ENCODE results near the gene CACNA1A. TPM values are rescaled to one million over a fixed set of nuclear protein-coding genes. Genes with fewer than 3 reads are reported as not detected.
"Not testable (repeated sequence)": the region's sequence is repeated elsewhere in the genome, so short reads cannot be mapped to it uniquely, and the experiment has no call there.

Gene CACNA1A
- polyA plus RNA-seq, 3 donors = 0.08 to 0.09 TPM; not detected in 1

DNA sequence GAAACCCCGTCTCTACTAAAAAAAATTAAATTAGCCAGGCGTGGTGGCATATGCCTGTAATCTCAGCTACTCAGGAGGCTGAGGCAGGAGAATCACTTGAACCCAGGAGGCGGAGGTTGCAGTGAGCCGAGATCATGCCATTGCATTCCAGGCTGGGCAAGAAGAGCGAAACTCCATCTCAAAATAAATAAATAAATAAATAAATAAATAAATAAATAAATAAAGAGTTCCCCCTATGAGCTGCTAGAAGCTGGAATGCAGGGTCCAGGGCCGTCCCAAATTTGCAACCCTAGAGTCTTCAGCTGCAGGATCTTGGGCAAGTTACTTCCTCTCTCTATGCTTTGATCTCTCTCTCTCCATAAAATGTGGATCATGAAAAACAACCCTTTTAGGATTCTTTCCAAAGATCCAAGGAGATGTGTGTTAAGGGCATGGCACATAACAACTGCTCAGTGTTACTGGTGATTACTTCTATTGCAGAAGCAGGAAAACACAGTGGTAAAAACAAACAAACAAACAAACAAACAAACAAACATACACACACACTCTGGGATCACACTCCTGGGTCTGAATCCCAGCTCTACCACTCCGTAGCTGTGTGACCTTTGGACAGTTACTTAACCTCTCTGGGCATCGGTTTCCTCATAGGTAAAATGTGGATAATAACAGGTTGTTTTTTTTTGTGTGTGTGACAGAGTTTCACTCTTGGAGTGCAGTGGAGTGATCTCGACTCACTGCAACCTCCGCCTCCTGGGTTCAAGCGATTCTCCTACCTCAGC, 78.8 kb downstream of the CACNA1A start:
- Histone ChIP-seq H3K27me3 (ENCODE audit: control insufficient read depth in 2 of 2, insufficient read depth in 2 of 2, low read length in 2 of 2) (no peaks in the 10 kb centered on the region), H3K36me3 (replicated peaks in 1 of 2; ENCODE audit: control insufficient read depth in 1 of 2, insufficient read depth in 2 of 2, low read length in 2 of 2) (no peaks in the 10 kb centered on the region), H3K4me2 (replicated peaks; ENCODE audit: extremely low read depth, low read length, poor library complexity, severe bottlenecking) (no peak overlapping the region), H3K4me3 (replicated peaks in 1 of 3; ENCODE audit: low read depth in 2 of 3, low read length in 3 of 3) (no peak overlapping the region), H2AFZ (ENCODE audit: insufficient read depth, low read depth, low read length, poor library complexity, severe bottlenecking) (no peak overlapping the region), H4K20me1 (ENCODE audit: insufficient read depth, low read length) (no peaks in the 10 kb centered on the region), H3K9me3 (replicated peaks in 1 of 2; ENCODE audit: control insufficient read depth in 1 of 2, insufficient read depth in 1 of 2, low read length in 2 of 2) (peaks cover 16 to 25% of the 10 kb centered on the region in 2 donors), H3K27ac (ENCODE audit: low read depth in 1 of 2, low read length in 2 of 2) (no peak overlapping the region), H3K9ac (ENCODE audit: insufficient read depth, low read length, poor library complexity, severe bottlenecking) (no peak overlapping the region), H3K4me1 (ENCODE audit: control insufficient read depth in 1 of 2, insufficient read depth in 2 of 2, low read length in 2 of 2) (no peaks in the 10 kb centered on the region), H3K79me2 (ENCODE audit: insufficient read depth, low read length) (no peaks in the 10 kb centered on the region)
- no peaks in the 10 kb centered on the region for H3K36me3 Mint-ChIP-seq
- TF ChIP-seq, protein P1, sequence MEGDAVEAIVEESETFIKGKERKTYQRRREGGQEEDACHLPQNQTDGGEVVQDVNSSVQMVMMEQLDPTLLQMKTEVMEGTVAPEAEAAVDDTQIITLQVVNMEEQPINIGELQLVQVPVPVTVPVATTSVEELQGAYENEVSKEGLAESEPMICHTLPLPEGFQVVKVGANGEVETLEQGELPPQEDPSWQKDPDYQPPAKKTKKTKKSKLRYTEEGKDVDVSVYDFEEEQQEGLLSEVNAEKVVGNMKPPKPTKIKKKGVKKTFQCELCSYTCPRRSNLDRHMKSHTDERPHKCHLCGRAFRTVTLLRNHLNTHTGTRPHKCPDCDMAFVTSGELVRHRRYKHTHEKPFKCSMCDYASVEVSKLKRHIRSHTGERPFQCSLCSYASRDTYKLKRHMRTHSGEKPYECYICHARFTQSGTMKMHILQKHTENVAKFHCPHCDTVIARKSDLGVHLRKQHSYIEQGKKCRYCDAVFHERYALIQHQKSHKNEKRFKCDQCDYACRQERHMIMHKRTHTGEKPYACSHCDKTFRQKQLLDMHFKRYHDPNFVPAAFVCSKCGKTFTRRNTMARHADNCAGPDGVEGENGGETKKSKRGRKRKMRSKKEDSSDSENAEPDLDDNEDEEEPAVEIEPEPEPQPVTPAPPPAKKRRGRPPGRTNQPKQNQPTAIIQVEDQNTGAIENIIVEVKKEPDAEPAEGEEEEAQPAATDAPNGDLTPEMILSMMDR (IDR thresholded peaks at IDR 0.05) = no peak
- no peak for DNase-seq
- H3K27me3 Mint-ChIP-seq (ENCODE audit: low read depth in 3 of 3) = peaks cover 0 to 9% (median 6%) of the 10 kb centered on the region in 3 donors
- peaks cover 12 to 25% (median 23%) of the 10 kb centered on the region in 7 donors for H3K9me3 Mint-ChIP-seq
- no peak overlapping the region for H3K27ac Mint-ChIP-seq
- intact Hi-C loops (cut with micrococcal nuclease) = no loop called here
- no peak overlapping the region for H3K4me3 Mint-ChIP-seq
- 100% methylated on average over 1 of the region's 11 CpGs for WGBS (ENCODE audit: insufficient coverage)
- H3K4me1 Mint-ChIP-seq = no peaks in the 10 kb centered on the region

- H2AFZ ChIP-seq (ENCODE audit: insufficient read depth, low read depth, low read length, poor library complexity, severe bottlenecking); H3K36me3 Mint-ChIP-seq; H3K4me1 ChIP-seq (ENCODE audit: control insufficient read depth in 1 of 2, insufficient read depth in 2 of 2, low read length in 2 of 2); H3K4me2 ChIP-seq (replicated peaks; ENCODE audit: extremely low read depth, low read length, poor library complexity, severe bottlenecking); H3K27ac ChIP-seq (ENCODE audit: low read depth in 1 of 2, low read length in 2 of 2); H3K79me2 ChIP-seq (ENCODE audit: insufficient read depth, low read length); DNase-seq; H3K36me3 ChIP-seq (replicated peaks in 1 of 2; ENCODE audit: control insufficient read depth in 1 of 2, insufficient read depth in 2 of 2, low read length in 2 of 2); H3K27me3 Mint-ChIP-seq (ENCODE audit: low read depth in 3 of 3); H4K20me1 ChIP-seq (ENCODE audit: insufficient read depth, low read length); H3K9ac ChIP-seq (ENCODE audit: insufficient read depth, low read length, poor library complexity, severe bottlenecking); intact Hi-C loops (cut with micrococcal nuclease); H3K4me1 Mint-ChIP-seq; H3K4me3 ChIP-seq (replicated peaks in 1 of 3; ENCODE audit: low read depth in 2 of 3, low read length in 3 of 3); H3K27ac Mint-ChIP-seq; H3K27me3 ChIP-seq (ENCODE audit: control insufficient read depth in 2 of 2, insufficient read depth in 2 of 2, low read length in 2 of 2); H3K4me3 Mint-ChIP-seq: not testable (repeated sequence)
- no CpG with 5 or more reads among the region's 3 CpGs for WGBS (ENCODE audit: insufficient coverage)
- H3K9me3 ChIP-seq (replicated peaks in 1 of 2; ENCODE audit: control insufficient read depth in 1 of 2, insufficient read depth in 1 of 2, low read length in 2 of 2) = peaks cover 31% of the 10 kb centered on the region in 2 donors
- H3K9me3 Mint-ChIP-seq = peaks cover 17 to 36% (median 32%) of the 10 kb centered on the region in 7 donors
Observed at GRCh38 chr19:13425875-13426274, 80.4 kb downstream of the CACNA1A start.

Measured in CD14-positive monocyte (primary cell).